Subcutaneous adipose tissue (tissue), 4 donors: ENCODE results near the gene IQGAP3. TPM values are rescaled to one million over a fixed set of nuclear protein-coding genes. Genes with fewer than 3 reads are reported as not detected.

Experiments
- CTCF ChIP-seq: fragments of 450-650 bp; IDR thresholded peaks from one replicate; pipeline ENCODE4 v1.5.1; 2016; ENCODE audit warnings: low read depth, mild to moderate bottlenecking, control low read depth, antibody characterized with exemption, moderate library complexity
- total RNA-seq, 4 donors: library from RNA; depleted of rRNA; stranded (reverse); fragments of >200 nt; gene quantifications; one replicate each; pipeline ENCODE4 v1.1.0, GENCODE V29; 2016

IQGAP3 gene
- total RNA-seq, 4 donors from 2014 or later = 0.57 to 2.5 (median 2.0) TPM; not detected in 1

GRCh38 chr1:156592158-156592909 is 20.0 kb upstream of the IQGAP3 start:
- TF ChIP-seq CTCF = no peak

GRCh38 chr1:156591432-156592157 is 19.2 kb upstream of the IQGAP3 start, which contains the start of gene NAXE:
Gene NAXE (plus strand): TSS chr1:156591776. CDS start chr1:156591805, 29 bp downstream.
- TF ChIP-seq CTCF = no peak

GRCh38 chr1:156591181-156591431 is 18.7 kb upstream of the IQGAP3 start:
- TF ChIP-seq CTCF = no peak

GRCh38 chr1:156590326-156591180 is 18.2 kb upstream of the IQGAP3 start:
- no peak for TF ChIP-seq CTCF

- no peak for TF ChIP-seq CTCF
Measured at GRCh38 chr1:156589546-156589945, 17.2 kb upstream of the IQGAP3 start.

- no peak for TF ChIP-seq CTCF
Measured at GRCh38 chr1:156586892-156587477, 14.6 kb upstream of the IQGAP3 start.
